Astrocyte (in vitro differentiated cells and primary cell): ENCODE measurements around the gene ASB10. TPM values are rescaled to one million over a fixed set of nuclear protein-coding genes. Genes with fewer than 3 reads are reported as not detected.

Source experiments
- DNase-seq: peaks from one replicate; pipeline ENCODE4 v3.0.0-alpha.2; 2010; ENCODE audit warnings: low read depth
- FAIRE-seq: peaks from 2 replicates; lab custom pipeline; 2011; peaks lifted over from hg19 to GRCh38; lab: Jason Lieb, UNC
- H2AFZ ChIP-seq: 2 replicates; pipeline ENCODE4 v1.6.0; 2012; ENCODE audit warnings: low read depth, low read length, inconsistent platforms
- H3K27ac ChIP-seq: 2 replicates; pipeline ENCODE4 v1.5.1; 2011; ENCODE audit warnings: low read depth, low read length, inconsistent platforms
- H3K27me3 ChIP-seq: 2 replicates; pipeline ENCODE4 v1.6.0; 2011; ENCODE audit warnings: low read length, inconsistent platforms; ENCODE audit not compliant: insufficient read depth
- H3K36me3 ChIP-seq: 2 replicates; pipeline ENCODE4 v1.5.1; 2011; ENCODE audit warnings: low read length, inconsistent platforms; ENCODE audit not compliant: insufficient read depth
- H3K4me1 ChIP-seq: 2 replicates; pipeline ENCODE4 v1.5.1; 2011; ENCODE audit warnings: low read length, inconsistent platforms; ENCODE audit not compliant: insufficient read depth
- H3K4me2 ChIP-seq: 2 replicates; pipeline ENCODE4 v1.6.0; 2012; ENCODE audit warnings: low read length, inconsistent platforms
- H3K4me3 ChIP-seq: 2 replicates; pipeline ENCODE4 v1.5.1; 2011; ENCODE audit warnings: low read depth, mild to moderate bottlenecking, low read length, inconsistent platforms; ENCODE audit not compliant: insufficient read depth
- H3K79me2 ChIP-seq: 2 replicates; pipeline ENCODE4 v1.6.0; 2012; ENCODE audit warnings: mild to moderate bottlenecking, low read length, inconsistent platforms; ENCODE audit not compliant: insufficient read depth
- H3K9ac ChIP-seq: 2 replicates; pipeline ENCODE4 v1.6.0; 2012; ENCODE audit warnings: mild to moderate bottlenecking, low read length, inconsistent platforms
- H3K9me3 ChIP-seq: 2 replicates; pipeline ENCODE4 v1.5.1; 2012; ENCODE audit warnings: low read depth, mild to moderate bottlenecking, low read length, inconsistent platforms; ENCODE audit not compliant: insufficient read depth
- H4K20me1 ChIP-seq: 2 replicates; pipeline ENCODE4 v1.6.0; 2012; ENCODE audit warnings: low read length, inconsistent platforms; ENCODE audit not compliant: insufficient read depth
- H3K27ac Mint-ChIP-seq: one replicate; pipeline ENCODE4 v1.8.0; 2021; ENCODE audit warnings: mild to moderate bottlenecking, mixed read lengths; ENCODE audit not compliant: unreplicated experiment
- H3K27me3 Mint-ChIP-seq: one replicate; pipeline ENCODE4 v1.8.0; 2021; ENCODE audit warnings: low read depth, mixed read lengths; ENCODE audit not compliant: unreplicated experiment
- H3K36me3 Mint-ChIP-seq: one replicate; pipeline ENCODE4 v1.8.0; 2021; ENCODE audit warnings: low read depth, mixed read lengths; ENCODE audit not compliant: unreplicated experiment
- H3K4me1 Mint-ChIP-seq: one replicate; pipeline ENCODE4 v1.8.0; 2021; ENCODE audit warnings: low read depth, mixed read lengths; ENCODE audit not compliant: unreplicated experiment
- H3K4me3 Mint-ChIP-seq: one replicate; pipeline ENCODE4 v1.8.0; 2021; ENCODE audit warnings: mild to moderate bottlenecking, moderate library complexity, mixed read lengths; ENCODE audit not compliant: unreplicated experiment
- H3K9me3 Mint-ChIP-seq: one replicate; pipeline ENCODE4 v1.8.0; 2021; ENCODE audit warnings: mild to moderate bottlenecking, mixed read lengths; ENCODE audit not compliant: unreplicated experiment
- EZH2 ChIP-seq: IDR thresholded peaks from 2 replicates; pipeline ENCODE4 v1.6.1; 2012; ENCODE audit warnings: mild to moderate bottlenecking, low read length, inconsistent platforms; ENCODE audit not compliant: insufficient read depth
- total RNA-seq: library from RNA; stranded (reverse); gene quantifications from 2 replicates; pipeline ENCODE4 v1.2.1, GENCODE V29; 2021
- TF ChIP-seq, protein P1 (sequence below): IDR thresholded peaks from 2 replicates; pipeline ENCODE4 v1.5.1; 2011; ENCODE audit warnings: low read depth, mild to moderate bottlenecking, inconsistent platforms, low read length, moderate library complexity; ENCODE audit not compliant: insufficient read depth

Gene ASB10
- total RNA-seq, 1 donor from 2014 or later: not detected

DNA sequence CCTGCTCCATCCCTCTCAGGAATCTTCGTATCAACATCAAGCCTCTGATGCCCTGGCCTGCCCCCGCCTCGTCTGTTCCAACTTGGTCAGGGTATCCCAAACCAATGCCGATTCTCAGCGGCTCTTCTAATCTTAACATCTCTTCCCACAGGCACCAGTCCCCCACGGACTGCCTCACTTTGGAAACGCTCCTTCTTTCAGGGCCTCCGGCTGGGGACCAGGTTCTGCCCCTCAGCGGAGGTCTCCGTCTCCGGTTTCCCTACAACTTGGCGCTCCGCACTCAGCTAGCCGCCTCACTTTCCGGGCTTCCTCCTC, 39.5 kb upstream of the ASB10 start:
- H3K27me3 ChIP-seq: no peaks in the 10 kb centered on the region
- Mint-ChIP-seq H3K9me3 (no peaks in the 10 kb centered on the region), H3K27ac (peak overlapping the region; percentile 96), H3K4me1 (peaks cover 14% of the 10 kb centered on the region), H3K4me3 (peak overlapping the region; percentile 97), H3K27me3 (no peaks in the 10 kb centered on the region), H3K36me3 (peaks cover 7% of the 10 kb centered on the region)
- FAIRE-seq (no peak), DNase-seq (no peak)
- peak overlapping the region; percentile 70 for H3K27ac ChIP-seq
- H4K20me1 ChIP-seq: peaks cover 23% of the 10 kb centered on the region
- H3K4me1 ChIP-seq: peaks cover 16% of the 10 kb centered on the region
- peak overlapping the region; percentile 89 for H3K4me3 ChIP-seq
- H3K9me3 ChIP-seq: no peaks in the 10 kb centered on the region
- H2AFZ ChIP-seq: peak overlapping the region; percentile 57
- peaks cover 26% of the 10 kb centered on the region for H3K79me2 ChIP-seq
- peaks cover 28% of the 10 kb centered on the region for H3K36me3 ChIP-seq
- peak overlapping the region; percentile 94 for H3K4me2 ChIP-seq
- peak overlapping the region; percentile 91 for H3K9ac ChIP-seq
- no peak for TF ChIP-seq EZH2
- TF ChIP-seq, protein P1, sequence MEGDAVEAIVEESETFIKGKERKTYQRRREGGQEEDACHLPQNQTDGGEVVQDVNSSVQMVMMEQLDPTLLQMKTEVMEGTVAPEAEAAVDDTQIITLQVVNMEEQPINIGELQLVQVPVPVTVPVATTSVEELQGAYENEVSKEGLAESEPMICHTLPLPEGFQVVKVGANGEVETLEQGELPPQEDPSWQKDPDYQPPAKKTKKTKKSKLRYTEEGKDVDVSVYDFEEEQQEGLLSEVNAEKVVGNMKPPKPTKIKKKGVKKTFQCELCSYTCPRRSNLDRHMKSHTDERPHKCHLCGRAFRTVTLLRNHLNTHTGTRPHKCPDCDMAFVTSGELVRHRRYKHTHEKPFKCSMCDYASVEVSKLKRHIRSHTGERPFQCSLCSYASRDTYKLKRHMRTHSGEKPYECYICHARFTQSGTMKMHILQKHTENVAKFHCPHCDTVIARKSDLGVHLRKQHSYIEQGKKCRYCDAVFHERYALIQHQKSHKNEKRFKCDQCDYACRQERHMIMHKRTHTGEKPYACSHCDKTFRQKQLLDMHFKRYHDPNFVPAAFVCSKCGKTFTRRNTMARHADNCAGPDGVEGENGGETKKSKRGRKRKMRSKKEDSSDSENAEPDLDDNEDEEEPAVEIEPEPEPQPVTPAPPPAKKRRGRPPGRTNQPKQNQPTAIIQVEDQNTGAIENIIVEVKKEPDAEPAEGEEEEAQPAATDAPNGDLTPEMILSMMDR: no peak

DNA sequence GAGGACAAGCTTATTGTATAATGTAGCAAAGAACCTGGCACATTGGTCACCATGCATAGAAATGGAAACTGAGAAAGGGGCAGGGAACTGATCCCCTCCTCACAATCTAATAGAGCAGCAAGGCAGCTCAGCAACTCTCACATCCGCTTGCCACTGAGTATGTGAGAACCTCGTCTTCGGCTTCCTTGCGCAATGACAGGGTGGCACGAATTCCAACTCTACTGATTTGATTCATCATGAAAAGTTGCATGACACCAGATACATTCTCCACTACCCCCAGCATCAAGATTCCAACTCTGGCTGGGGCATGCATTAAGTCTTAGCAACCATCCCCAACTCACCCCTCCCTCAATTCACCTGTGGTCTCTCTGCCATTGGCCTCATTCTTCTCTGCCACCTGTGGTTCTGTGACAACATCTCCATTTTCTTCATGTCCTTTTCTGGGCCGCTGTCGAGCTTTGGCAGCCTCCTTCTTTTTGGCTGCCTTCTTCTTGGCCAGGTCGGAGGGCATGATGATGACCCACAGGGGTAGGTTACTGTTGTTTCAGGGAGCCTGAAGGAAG, 39.0 kb upstream of the ASB10 start:
- Mint-ChIP-seq H3K27me3 (no peaks in the 10 kb centered on the region), H3K9me3 (no peaks in the 10 kb centered on the region), H3K36me3 (peaks cover 7% of the 10 kb centered on the region), H3K4me1 (peaks cover 10% of the 10 kb centered on the region), H3K27ac (peak overlapping the region; percentile 96), H3K4me3 (peak overlapping the region; percentile 97)
- peaks cover 30% of the 10 kb centered on the region for H3K36me3 ChIP-seq
- FAIRE-seq (no peak), DNase-seq (no peak)
- peak overlapping the region; percentile 91 for H3K9ac ChIP-seq
- TF ChIP-seq EZH2: no peak
- TF ChIP-seq, protein P1: no peak
- peaks cover 25% of the 10 kb centered on the region for H3K79me2 ChIP-seq
- peak overlapping the region; percentile 94 for H3K4me2 ChIP-seq
- no peaks in the 10 kb centered on the region for H3K9me3 ChIP-seq
- peak overlapping the region; percentile 89 for H3K4me3 ChIP-seq
- no peaks in the 10 kb centered on the region for H3K27me3 ChIP-seq
- peak overlapping the region; percentile 70 for H3K27ac ChIP-seq
- no peak overlapping the region for H2AFZ ChIP-seq
- H3K4me1 ChIP-seq: peaks cover 14% of the 10 kb centered on the region
- peaks cover 23% of the 10 kb centered on the region for H4K20me1 ChIP-seq

DNA sequence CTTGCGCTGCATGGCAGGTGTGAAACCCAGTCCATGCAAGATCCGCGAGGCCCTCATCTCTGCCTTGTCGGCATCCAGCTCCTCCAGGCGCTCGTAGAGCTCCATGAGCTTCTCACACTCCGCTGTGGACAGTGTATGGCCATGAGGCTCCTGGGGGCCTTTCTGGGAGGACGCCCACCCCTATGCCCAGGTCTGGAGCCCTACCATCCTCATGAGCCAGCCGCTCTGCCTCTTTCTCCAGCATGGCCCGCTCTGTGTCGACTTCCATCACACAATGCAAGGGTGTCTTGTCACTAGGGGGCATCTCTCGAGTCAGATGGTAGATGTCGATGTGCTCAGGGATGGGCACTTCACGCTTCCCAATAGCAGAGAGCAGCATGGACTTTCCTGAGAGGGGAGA, 36.7 kb upstream of the ASB10 start:
- H3K4me1 ChIP-seq: peaks cover 14% of the 10 kb centered on the region
- no peak overlapping the region for H2AFZ ChIP-seq
- no peak overlapping the region for H3K4me3 ChIP-seq
- H3K36me3 Mint-ChIP-seq: peaks cover 11% of the 10 kb centered on the region
- FAIRE-seq: no peak
- H3K9ac ChIP-seq: no peak overlapping the region
- peaks cover 10% of the 10 kb centered on the region for H3K4me1 Mint-ChIP-seq
- H3K27ac Mint-ChIP-seq: no peak overlapping the region
- TF ChIP-seq EZH2: no peak
- TF ChIP-seq, protein P1: no peak
- peaks cover 25% of the 10 kb centered on the region for H3K79me2 ChIP-seq
- H3K27ac ChIP-seq: no peak overlapping the region
- no peaks in the 10 kb centered on the region for H3K9me3 ChIP-seq
- H3K4me3 Mint-ChIP-seq: no peak overlapping the region
- no peaks in the 10 kb centered on the region for H3K9me3 Mint-ChIP-seq
- no peaks in the 10 kb centered on the region for H3K27me3 ChIP-seq
- H4K20me1 ChIP-seq: peaks cover 23% of the 10 kb centered on the region
- no peak overlapping the region for H3K4me2 ChIP-seq
- H3K27me3 Mint-ChIP-seq: no peaks in the 10 kb centered on the region
- H3K36me3 ChIP-seq: peaks cover 41% of the 10 kb centered on the region
- no peak for DNase-seq
